Hepatocyte (in vitro differentiated cells): ENCODE data around the gene TEN1.

Experiments used
- CTCF ChIP-seq: fragments of 200-600 bp; sonication (generic); IDR thresholded peaks from 2 replicates; pipeline ENCODE4 v1.5.1; 2016; ENCODE audit warnings: antibody characterized with exemption, mild to moderate bottlenecking; ENCODE audit not compliant: poor library complexity
- EZH2 ChIP-seq: fragments of 200-600 bp; sonication (generic); IDR thresholded peaks from 2 replicates; pipeline ENCODE4 v1.6.1; 2016; ENCODE audit warnings: antibody characterized with exemption, mild to moderate bottlenecking, borderline replicate concordance
- EZH2phosphoT487 ChIP-seq: fragments of 200-600 bp; sonication (generic); IDR thresholded peaks from one replicate; pipeline ENCODE4 v1.6.1; 2018; ENCODE audit warnings: antibody characterized with exemption, mild to moderate bottlenecking, low read depth, moderate library complexity; ENCODE audit not compliant: unreplicated experiment, severe bottlenecking

- TF ChIP-seq CTCF (no peak), EZH2 (no peak), EZH2phosphoT487 (no peak)
These were observed 2.7 kb upstream of the TEN1 start for GRCh38 chr17:75976175-75976848.
